Measurements from ENCODE around the gene PSAT1.

PSAT1 gene

GRCh38 chr9:78300209-78300608, 3.3 kb downstream of the PSAT1 start:
- no peaks in the 10 kb centered on the region for H3K9me3 ChIP-seq (ENCODE audit: control insufficient read depth, low read length)
- H3K4me1 ChIP-seq (ENCODE audit: control insufficient read depth, insufficient read depth, low read length, poor library complexity, severe bottlenecking): peaks cover 13% of the 10 kb centered on the region
- no peaks in the 10 kb centered on the region for H3K27me3 ChIP-seq (replicated peaks; ENCODE audit: control insufficient read depth, insufficient read depth, low read length, poor library complexity, severe bottlenecking)
- no peak for DNase-seq
- H3K4me3 ChIP-seq (ENCODE audit: insufficient read depth, low read depth, low read length, poor library complexity, severe bottlenecking): no peak overlapping the region
- H3K27ac ChIP-seq (ENCODE audit: insufficient read depth, low read length, poor library complexity, severe bottlenecking): no peak overlapping the region
- H3K36me3 ChIP-seq (ENCODE audit: control insufficient read depth, insufficient read depth, low read length): no peaks in the 10 kb centered on the region

- no peak overlapping the region for H3K27ac ChIP-seq (ENCODE audit: insufficient read depth, low read length, poor library complexity, severe bottlenecking)
- H3K36me3 ChIP-seq (ENCODE audit: control insufficient read depth, insufficient read depth, low read length): no peaks in the 10 kb centered on the region
- H3K9me3 ChIP-seq (ENCODE audit: control insufficient read depth, low read length): no peaks in the 10 kb centered on the region
- H3K27me3 ChIP-seq (replicated peaks; ENCODE audit: control insufficient read depth, insufficient read depth, low read length, poor library complexity, severe bottlenecking): no peaks in the 10 kb centered on the region
- no peak overlapping the region for H3K4me3 ChIP-seq (ENCODE audit: insufficient read depth, low read depth, low read length, poor library complexity, severe bottlenecking)
- DNase-seq: no peak
- H3K4me1 ChIP-seq (ENCODE audit: control insufficient read depth, insufficient read depth, low read length, poor library complexity, severe bottlenecking): peaks cover 9% of the 10 kb centered on the region
Measured at GRCh38 chr9:78301466-78301865, 4.5 kb downstream of the PSAT1 start.

- H3K36me3 ChIP-seq (ENCODE audit: control insufficient read depth, insufficient read depth, low read length): no peaks in the 10 kb centered on the region
Measured at GRCh38 chr9:78303377-78304062, 6.6 kb downstream of the PSAT1 start.

GRCh38 chr9:78304357-78304756, 7.4 kb downstream of the PSAT1 start:
- Histone ChIP-seq H3K27me3 (replicated peaks; ENCODE audit: control insufficient read depth, insufficient read depth, low read length, poor library complexity, severe bottlenecking) (no peaks in the 10 kb centered on the region), H3K27ac (ENCODE audit: insufficient read depth, low read length, poor library complexity, severe bottlenecking) (no peak overlapping the region), H3K36me3 (ENCODE audit: control insufficient read depth, insufficient read depth, low read length) (no peaks in the 10 kb centered on the region), H3K4me1 (ENCODE audit: control insufficient read depth, insufficient read depth, low read length, poor library complexity, severe bottlenecking) (no peaks in the 10 kb centered on the region), H3K9me3 (ENCODE audit: control insufficient read depth, low read length) (no peaks in the 10 kb centered on the region), H3K4me3 (ENCODE audit: insufficient read depth, low read depth, low read length, poor library complexity, severe bottlenecking) (no peak overlapping the region)
- DNase-seq: no peak

More at GRCh38 chr9:78303377-78304062, 6.6 kb downstream of the PSAT1 start:
- Histone ChIP-seq H3K4me1 (ENCODE audit: control insufficient read depth, insufficient read depth, low read length, poor library complexity, severe bottlenecking) (no peaks in the 10 kb centered on the region), H3K9me3 (ENCODE audit: control insufficient read depth, low read length) (no peaks in the 10 kb centered on the region), H3K27me3 (replicated peaks; ENCODE audit: control insufficient read depth, insufficient read depth, low read length, poor library complexity, severe bottlenecking) (no peaks in the 10 kb centered on the region), H3K27ac (ENCODE audit: insufficient read depth, low read length, poor library complexity, severe bottlenecking) (no peak overlapping the region), H3K4me3 (ENCODE audit: insufficient read depth, low read depth, low read length, poor library complexity, severe bottlenecking) (no peak overlapping the region)
- DNase-seq: no peak

- H3K36me3 ChIP-seq (ENCODE audit: control insufficient read depth, insufficient read depth, low read length): no peaks in the 10 kb centered on the region
- H3K4me3 ChIP-seq (ENCODE audit: insufficient read depth, low read depth, low read length, poor library complexity, severe bottlenecking): no peak overlapping the region
- H3K27me3 ChIP-seq (replicated peaks; ENCODE audit: control insufficient read depth, insufficient read depth, low read length, poor library complexity, severe bottlenecking): no peaks in the 10 kb centered on the region
- H3K27ac ChIP-seq (ENCODE audit: insufficient read depth, low read length, poor library complexity, severe bottlenecking): no peak overlapping the region
- DNase-seq: no peak
- no peaks in the 10 kb centered on the region for H3K4me1 ChIP-seq (ENCODE audit: control insufficient read depth, insufficient read depth, low read length, poor library complexity, severe bottlenecking)
- H3K9me3 ChIP-seq (ENCODE audit: control insufficient read depth, low read length): no peaks in the 10 kb centered on the region
Measured at GRCh38 chr9:78306222-78307076, 9.5 kb downstream of the PSAT1 start.

- no peak overlapping the region for H3K27ac ChIP-seq (ENCODE audit: insufficient read depth, low read length, poor library complexity, severe bottlenecking)
- no peak for DNase-seq
- H3K36me3 ChIP-seq (ENCODE audit: control insufficient read depth, insufficient read depth, low read length): no peaks in the 10 kb centered on the region
- H3K4me3 ChIP-seq (ENCODE audit: insufficient read depth, low read depth, low read length, poor library complexity, severe bottlenecking): no peak overlapping the region
- no peaks in the 10 kb centered on the region for H3K4me1 ChIP-seq (ENCODE audit: control insufficient read depth, insufficient read depth, low read length, poor library complexity, severe bottlenecking)
- H3K27me3 ChIP-seq (replicated peaks; ENCODE audit: control insufficient read depth, insufficient read depth, low read length, poor library complexity, severe bottlenecking): no peaks in the 10 kb centered on the region
- H3K9me3 ChIP-seq (ENCODE audit: control insufficient read depth, low read length): no peaks in the 10 kb centered on the region
Measured at GRCh38 chr9:78307360-78307759, 10.4 kb downstream of the PSAT1 start.

GRCh38 chr9:78309066-78309465, 12.1 kb downstream of the PSAT1 start:
- Histone ChIP-seq H3K27me3 (replicated peaks; ENCODE audit: control insufficient read depth, insufficient read depth, low read length, poor library complexity, severe bottlenecking) (no peaks in the 10 kb centered on the region), H3K4me3 (ENCODE audit: insufficient read depth, low read depth, low read length, poor library complexity, severe bottlenecking) (no peak overlapping the region), H3K36me3 (ENCODE audit: control insufficient read depth, insufficient read depth, low read length) (no peaks in the 10 kb centered on the region), H3K27ac (ENCODE audit: insufficient read depth, low read length, poor library complexity, severe bottlenecking) (no peak overlapping the region), H3K4me1 (ENCODE audit: control insufficient read depth, insufficient read depth, low read length, poor library complexity, severe bottlenecking) (no peaks in the 10 kb centered on the region), H3K9me3 (ENCODE audit: control insufficient read depth, low read length) (no peaks in the 10 kb centered on the region)
- no peak for DNase-seq

GRCh38 chr9:78311075-78311474, 14.2 kb downstream of the PSAT1 start:
- no peak overlapping the region for H3K27ac ChIP-seq (ENCODE audit: insufficient read depth, low read length, poor library complexity, severe bottlenecking)
- H3K4me3 ChIP-seq (ENCODE audit: insufficient read depth, low read depth, low read length, poor library complexity, severe bottlenecking): no peak overlapping the region
- H3K27me3 ChIP-seq (replicated peaks; ENCODE audit: control insufficient read depth, insufficient read depth, low read length, poor library complexity, severe bottlenecking): no peaks in the 10 kb centered on the region
- no peaks in the 10 kb centered on the region for H3K36me3 ChIP-seq (ENCODE audit: control insufficient read depth, insufficient read depth, low read length)
- H3K9me3 ChIP-seq (ENCODE audit: control insufficient read depth, low read length): no peaks in the 10 kb centered on the region
- DNase-seq: no peak
- H3K4me1 ChIP-seq (ENCODE audit: control insufficient read depth, insufficient read depth, low read length, poor library complexity, severe bottlenecking): no peaks in the 10 kb centered on the region

GRCh38 chr9:78311886-78312524, 15.1 kb downstream of the PSAT1 start:
- Histone ChIP-seq H3K27ac (ENCODE audit: insufficient read depth, low read length, poor library complexity, severe bottlenecking) (no peak overlapping the region), H3K36me3 (ENCODE audit: control insufficient read depth, insufficient read depth, low read length) (no peaks in the 10 kb centered on the region)

GRCh38 chr9:78314550-78314949, 17.6 kb downstream of the PSAT1 start:
- Histone ChIP-seq H3K4me1 (ENCODE audit: control insufficient read depth, insufficient read depth, low read length, poor library complexity, severe bottlenecking) (no peaks in the 10 kb centered on the region), H3K27ac (ENCODE audit: insufficient read depth, low read length, poor library complexity, severe bottlenecking) (no peak overlapping the region), H3K27me3 (replicated peaks; ENCODE audit: control insufficient read depth, insufficient read depth, low read length, poor library complexity, severe bottlenecking) (no peaks in the 10 kb centered on the region), H3K4me3 (ENCODE audit: insufficient read depth, low read depth, low read length, poor library complexity, severe bottlenecking) (no peak overlapping the region), H3K36me3 (ENCODE audit: control insufficient read depth, insufficient read depth, low read length) (peaks cover 2% of the 10 kb centered on the region), H3K9me3 (ENCODE audit: control insufficient read depth, low read length) (no peaks in the 10 kb centered on the region)
- no peak for DNase-seq

More at GRCh38 chr9:78311886-78312524, 15.1 kb downstream of the PSAT1 start:
- DNase-seq: no peak
- no peaks in the 10 kb centered on the region for H3K9me3 ChIP-seq (ENCODE audit: control insufficient read depth, low read length)
- no peaks in the 10 kb centered on the region for H3K27me3 ChIP-seq (replicated peaks; ENCODE audit: control insufficient read depth, insufficient read depth, low read length, poor library complexity, severe bottlenecking)
- no peaks in the 10 kb centered on the region for H3K4me1 ChIP-seq (ENCODE audit: control insufficient read depth, insufficient read depth, low read length, poor library complexity, severe bottlenecking)
- no peak overlapping the region for H3K4me3 ChIP-seq (ENCODE audit: insufficient read depth, low read depth, low read length, poor library complexity, severe bottlenecking)

Measured in effector memory CD4-positive, alpha-beta T cell (primary cell).